ENCODE results near the gene RGL2. TPM values are rescaled to one million over a fixed set of nuclear protein-coding genes. Genes with fewer than 3 reads are reported as not detected.

The RGL2 gene
- total and polyA plus RNA-seq, 10 of the 15 experiments (the other 5 are each of a cell fraction or from before 2014, with no cell fraction given) = 0.84 to 21.2 (median 6.8) TPM

- H2AFZ ChIP-seq (ENCODE audit: control insufficient read depth, low read depth, low read length) = no peak overlapping the region
- H3K27me3 ChIP-seq (replicated peaks in 1 of 2; ENCODE audit: control insufficient read depth in 2 of 2, insufficient read depth in 2 of 2, low read length in 1 of 2) = no peaks in the 10 kb centered on the region
- intact Hi-C loops (cut with micrococcal nuclease; ENCODE audit: unreplicated experiment) = no loop called here
- no peaks in the 10 kb centered on the region for H4K20me1 ChIP-seq (ENCODE audit: control insufficient read depth, insufficient read depth)
- BruUV-seq (replicated peaks) = no TSS peak
- no peak for DNase-seq (ENCODE audit: low read depth, low spot score)
- no peak overlapping the region for H3K9ac ChIP-seq (ENCODE audit: control insufficient read depth, insufficient read depth, low read length)
- no peak overlapping the region for H3K27ac ChIP-seq (ENCODE audit: control insufficient read depth, insufficient read depth)
- no peaks in the 10 kb centered on the region for H3K79me2 ChIP-seq (ENCODE audit: control insufficient read depth, insufficient read depth, low read length)
- ChIA-PET POLR2A (no interaction called here), SMC1A (ENCODE audit: uncharacterized antibody, unreplicated experiment) (no interaction called here), CTCF (no interaction called here), RAD21 (ENCODE audit: unreplicated experiment) (no interaction called here)
- peaks cover 6% of the 10 kb centered on the region; the same call in 1 of the 2 replicates for H3K4me1 ChIP-seq (ENCODE audit: control insufficient read depth, insufficient read depth, low read length)
- H3K9me3 ChIP-seq (replicated peaks; ENCODE audit: control insufficient read depth, insufficient read depth, low read length) = no peaks in the 10 kb centered on the region
- H3K4me2 ChIP-seq (ENCODE audit: control insufficient read depth, insufficient read depth) = no peak overlapping the region
- H3K4me3 ChIP-seq = no peak overlapping the region
- in situ Hi-C loops (cut with MboI) = no loop called here
- FAIRE-seq = no peak
- 62% methylated on average over 9 of the region's 10 CpGs for WGBS (ENCODE audit: insufficient coverage, insufficient replicate concordance, low lambda C conversion rate, missing lambda C conversion rate)
- ATAC-seq = no peak
- H3K36me3 ChIP-seq (ENCODE audit: control insufficient read depth in 2 of 2, insufficient read depth in 2 of 2, low read length in 1 of 2) = no peaks in the 10 kb centered on the region
- no peak for TF ChIP-seq HDGF (IDR thresholded peaks at IDR 0.05)
- TF ChIP-seq SP1 (IDR thresholded peaks at IDR 0.05; ENCODE audit: low read depth, low read length) = no peak
- TF ChIP-seq PBX3 (IDR thresholded peaks at IDR 0.05; ENCODE audit: insufficient replicate concordance, low read depth, low read length) = no peak
- TF ChIP-seq ZNF687 (IDR thresholded peaks at IDR 0.05) = no peak
- no peak for TF ChIP-seq NFXL1 (IDR thresholded peaks at IDR 0.05; ENCODE audit: borderline replicate concordance)
- TF ChIP-seq EP300 (IDR thresholded peaks at IDR 0.05; ENCODE audit: borderline replicate concordance in 1 of 2, control insufficient read depth in 1 of 2, low read depth in 2 of 2, low read length in 2 of 2) = no peak
- TF ChIP-seq PML (IDR thresholded peaks at IDR 0.05; ENCODE audit: low read length) = no peak
- TF ChIP-seq STAT1 (conservative IDR thresholded peaks at IDR 0.05) = no peak
- TF ChIP-seq RFX5 (IDR thresholded peaks at IDR 0.05; ENCODE audit: low read depth, low read length) = no peak
- TF ChIP-seq HSF1 (IDR thresholded peaks at IDR 0.05; ENCODE audit: low read depth, low read length) = no peak
- TF ChIP-seq KAT2A (conservative IDR thresholded peaks at IDR 0.05; ENCODE audit: control insufficient read depth, low read depth, low read length) = no peak
- no peak for TF ChIP-seq SRF (IDR thresholded peaks at IDR 0.05; ENCODE audit: low read depth in 2 of 2, low read length in 2 of 2)
- TF ChIP-seq MTA2 (IDR thresholded peaks at IDR 0.05; ENCODE audit: low read depth) = no peak
- no peak for TF ChIP-seq CEBPZ (IDR thresholded peaks at IDR 0.05; ENCODE audit: low read depth, low read length)
Measured at GRCh38 chr6:33330736-33331135, 32.0 kb upstream of the RGL2 start.
